MM.1S (cell line): Measurements from ENCODE around the gene STARD4.

Source experiments
- DNase-seq: peaks from one replicate; pipeline ENCODE4 v3.0.0-alpha.2; 2015
- H2AFZ ChIP-seq: fragments of 300-600 bp; sonication (generic); 2 replicates; pipeline ENCODE4 v1.6.0; 2016; ENCODE audit warnings: antibody characterized with exemption, low read length
- H3F3A ChIP-seq: fragments of 300-600 bp; sonication (generic); 2 replicates; pipeline ENCODE4 v1.6.1; 2016; ENCODE audit warnings: mild to moderate bottlenecking, antibody characterized with exemption, low read length, moderate library complexity, mixed read lengths; ENCODE audit not compliant: insufficient read depth
- H3K27ac ChIP-seq: fragments of 300-600 bp; sonication (generic); 2 replicates; pipeline ENCODE4 v1.5.1; 2016; ENCODE audit warnings: mild to moderate bottlenecking, low read length
- H3K27me3 ChIP-seq: fragments of 300-600 bp; sonication (generic); replicated peaks from 2 replicates; pipeline ENCODE4 v1.6.0; 2016; ENCODE audit warnings: low read length; ENCODE audit not compliant: insufficient read depth
- H3K36me3 ChIP-seq: fragments of 300-600 bp; sonication (generic); replicated peaks from 2 replicates; pipeline ENCODE4 v1.6.1; 2016; ENCODE audit warnings: mild to moderate bottlenecking, low read length, mixed read lengths; ENCODE audit not compliant: insufficient read depth
- H3K4me1 ChIP-seq: fragments of 300-600 bp; sonication (generic); 2 replicates; pipeline ENCODE4 v1.6.1; 2016; ENCODE audit warnings: low read length, mixed read lengths
- H3K4me2 ChIP-seq: fragments of 300-600 bp; sonication (generic); 2 replicates; pipeline ENCODE4 v1.6.0; 2016; ENCODE audit warnings: low read depth, low read length
- H3K4me3 ChIP-seq: fragments of 300-600 bp; sonication (generic); 2 replicates; pipeline ENCODE4 v1.5.1; 2016; ENCODE audit warnings: low read length, mixed read lengths
- H3K79me2 ChIP-seq: fragments of 300-600 bp; sonication (generic); 2 replicates; pipeline ENCODE4 v1.6.1; 2016; ENCODE audit warnings: mixed run types, low read length, mixed read lengths
- H3K9ac ChIP-seq: fragments of 300-600 bp; sonication (generic); 2 replicates; pipeline ENCODE4 v1.6.1; 2016; ENCODE audit warnings: low read length, mixed read lengths
- H3K9me2 ChIP-seq: fragments of 300-600 bp; sonication (generic); replicated peaks from 2 replicates; pipeline ENCODE4 v1.6.1; 2016; ENCODE audit warnings: mild to moderate bottlenecking, low read length, mixed read lengths; ENCODE audit not compliant: insufficient read depth
- H3K9me3 ChIP-seq: fragments of 300-600 bp; sonication (generic); replicated peaks from 2 replicates; pipeline ENCODE4 v1.6.1; 2016; ENCODE audit warnings: mild to moderate bottlenecking, low read length, mixed read lengths; ENCODE audit not compliant: insufficient read depth
- H4K20me1 ChIP-seq: fragments of 300-600 bp; sonication (generic); 2 replicates; pipeline ENCODE4 v1.6.1; 2016; ENCODE audit warnings: mild to moderate bottlenecking, low read length, moderate library complexity, mixed read lengths; ENCODE audit not compliant: insufficient read depth
- EZH2 ChIP-seq: fragments of 300-600 bp; sonication (generic); optimal IDR thresholded peaks from 2 replicates; pipeline ENCODE3; 2017; ENCODE audit warnings: low read depth, mild to moderate bottlenecking, antibody characterized with exemption, low read length, mixed read lengths
- EZH2phosphoT487 ChIP-seq: fragments of 300-600 bp; sonication (generic); IDR thresholded peaks from 2 replicates; pipeline ENCODE4 v1.6.1; 2018; ENCODE audit warnings: antibody characterized with exemption, low read length
- TF ChIP-seq, protein P1 (sequence below): fragments of 300-600 bp; sonication (generic); IDR thresholded peaks from 2 replicates; pipeline ENCODE4 v1.5.1; 2016; ENCODE audit warnings: antibody characterized with exemption, low read length, mixed read lengths

The STARD4 gene

DNA sequence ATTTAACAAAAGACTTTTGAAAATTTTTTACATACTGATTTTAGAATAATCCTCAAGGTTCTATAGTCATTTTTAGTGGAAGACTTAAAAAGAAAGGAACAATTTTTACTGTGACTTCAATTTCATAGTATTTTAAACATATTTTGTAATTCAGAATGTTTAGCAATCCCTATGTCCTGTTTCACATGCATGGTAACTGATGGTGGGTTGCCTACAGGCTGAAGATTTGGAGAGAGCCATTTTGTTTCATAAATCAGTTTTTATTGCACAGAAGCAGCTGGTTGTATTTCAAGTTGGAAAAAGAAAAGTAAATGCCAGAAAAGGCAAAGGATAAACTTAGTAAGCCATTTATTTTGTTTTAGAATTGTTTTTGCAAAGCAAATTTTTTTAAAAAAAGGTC, 24.0 kb downstream of the STARD4 start:
- no peaks in the 10 kb centered on the region for H3K9me3 ChIP-seq
- DNase-seq: no peak
- no peak overlapping the region for H3K4me3 ChIP-seq
- H3K79me2 ChIP-seq: no peaks in the 10 kb centered on the region
- H3K4me1 ChIP-seq: no peaks in the 10 kb centered on the region
- no peak overlapping the region for H3K27ac ChIP-seq
- no peaks in the 10 kb centered on the region for H3F3A ChIP-seq
- H3K9ac ChIP-seq: no peak overlapping the region
- H3K9me2 ChIP-seq: no peaks in the 10 kb centered on the region
- no peak overlapping the region for H2AFZ ChIP-seq
- TF ChIP-seq EZH2phosphoT487 (no peak), EZH2 (no peak)
- TF ChIP-seq, protein P1, sequence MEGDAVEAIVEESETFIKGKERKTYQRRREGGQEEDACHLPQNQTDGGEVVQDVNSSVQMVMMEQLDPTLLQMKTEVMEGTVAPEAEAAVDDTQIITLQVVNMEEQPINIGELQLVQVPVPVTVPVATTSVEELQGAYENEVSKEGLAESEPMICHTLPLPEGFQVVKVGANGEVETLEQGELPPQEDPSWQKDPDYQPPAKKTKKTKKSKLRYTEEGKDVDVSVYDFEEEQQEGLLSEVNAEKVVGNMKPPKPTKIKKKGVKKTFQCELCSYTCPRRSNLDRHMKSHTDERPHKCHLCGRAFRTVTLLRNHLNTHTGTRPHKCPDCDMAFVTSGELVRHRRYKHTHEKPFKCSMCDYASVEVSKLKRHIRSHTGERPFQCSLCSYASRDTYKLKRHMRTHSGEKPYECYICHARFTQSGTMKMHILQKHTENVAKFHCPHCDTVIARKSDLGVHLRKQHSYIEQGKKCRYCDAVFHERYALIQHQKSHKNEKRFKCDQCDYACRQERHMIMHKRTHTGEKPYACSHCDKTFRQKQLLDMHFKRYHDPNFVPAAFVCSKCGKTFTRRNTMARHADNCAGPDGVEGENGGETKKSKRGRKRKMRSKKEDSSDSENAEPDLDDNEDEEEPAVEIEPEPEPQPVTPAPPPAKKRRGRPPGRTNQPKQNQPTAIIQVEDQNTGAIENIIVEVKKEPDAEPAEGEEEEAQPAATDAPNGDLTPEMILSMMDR: no peak
- H4K20me1 ChIP-seq: no peaks in the 10 kb centered on the region
- H3K27me3 ChIP-seq: no peaks in the 10 kb centered on the region
- H3K4me2 ChIP-seq: no peak overlapping the region
- no peaks in the 10 kb centered on the region for H3K36me3 ChIP-seq

DNA sequence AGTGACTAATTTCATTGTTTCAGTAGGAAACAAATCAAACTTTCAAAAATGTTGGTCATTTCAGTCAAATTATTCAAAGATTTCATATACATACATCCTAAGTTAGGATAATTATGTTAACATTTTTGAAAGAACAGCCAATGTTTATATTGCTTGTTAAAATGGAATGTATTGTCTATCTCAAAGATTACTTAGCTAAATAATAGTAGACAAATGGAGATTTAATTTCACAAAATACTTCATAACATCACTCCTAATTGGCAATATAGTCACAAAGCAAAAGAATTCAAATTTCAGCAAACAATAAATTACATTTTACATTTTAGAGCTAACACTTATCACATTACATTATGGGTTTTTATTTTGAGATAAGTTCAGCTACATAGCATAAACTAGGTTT, 25.4 kb downstream of the STARD4 start:
- no peak for TF ChIP-seq EZH2
- TF ChIP-seq, protein P1: no peak
- TF ChIP-seq EZH2phosphoT487: no peak
- Histone ChIP-seq H4K20me1 (no peaks in the 10 kb centered on the region), H3K36me3 (no peaks in the 10 kb centered on the region), H3F3A (no peaks in the 10 kb centered on the region), H3K9me3 (no peaks in the 10 kb centered on the region), H3K27ac (no peak overlapping the region), H2AFZ (no peak overlapping the region), H3K4me2 (no peak overlapping the region), H3K27me3 (no peaks in the 10 kb centered on the region), H3K4me3 (no peak overlapping the region), H3K4me1 (no peaks in the 10 kb centered on the region), H3K9ac (no peak overlapping the region), H3K79me2 (no peaks in the 10 kb centered on the region), H3K9me2 (no peaks in the 10 kb centered on the region)
- DNase-seq: no peak

DNA sequence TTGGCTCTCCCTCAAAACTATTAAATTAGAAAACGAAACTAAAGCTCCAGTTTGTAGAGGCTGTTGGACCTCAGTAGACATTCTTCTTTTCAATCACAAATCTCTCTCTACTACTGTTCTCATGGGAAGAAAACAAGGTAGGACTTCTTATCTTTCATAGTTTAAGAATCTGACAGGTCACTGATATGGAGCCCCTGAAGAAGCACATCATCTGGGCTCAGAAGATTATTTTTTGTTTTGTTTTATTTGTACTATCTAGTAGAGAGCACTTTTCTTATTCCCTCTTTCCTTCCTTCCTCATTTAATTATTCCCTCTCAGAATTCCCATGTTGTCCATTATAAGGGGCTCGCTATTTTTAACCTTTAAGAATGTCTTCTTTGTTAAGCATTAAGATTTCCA, 26.3 kb downstream of the STARD4 start:
- DNase-seq: no peak
- Histone ChIP-seq H3K4me1 (no peaks in the 10 kb centered on the region), H3K27ac (no peak overlapping the region), H3K4me3 (no peak overlapping the region), H3K9ac (no peak overlapping the region), H2AFZ (no peak overlapping the region), H3F3A (no peaks in the 10 kb centered on the region), H3K27me3 (no peaks in the 10 kb centered on the region), H4K20me1 (no peaks in the 10 kb centered on the region), H3K4me2 (no peak overlapping the region), H3K9me2 (no peaks in the 10 kb centered on the region), H3K79me2 (no peaks in the 10 kb centered on the region), H3K36me3 (no peaks in the 10 kb centered on the region), H3K9me3 (no peaks in the 10 kb centered on the region)
- TF ChIP-seq EZH2phosphoT487: no peak
- TF ChIP-seq EZH2: no peak
- TF ChIP-seq, protein P1: no peak
